ENCODE measurements around the gene CACNA1I. TPM values are rescaled to one million over a fixed set of nuclear protein-coding genes. Genes with fewer than 3 reads are reported as not detected.
"Not testable (repeated sequence)": the region's sequence is repeated elsewhere in the genome, so short reads cannot be mapped to it uniquely, and the experiment has no call there.

Gene CACNA1I
- total RNA-seq, 1 experiment from 2014 or later: not detected

DNA sequence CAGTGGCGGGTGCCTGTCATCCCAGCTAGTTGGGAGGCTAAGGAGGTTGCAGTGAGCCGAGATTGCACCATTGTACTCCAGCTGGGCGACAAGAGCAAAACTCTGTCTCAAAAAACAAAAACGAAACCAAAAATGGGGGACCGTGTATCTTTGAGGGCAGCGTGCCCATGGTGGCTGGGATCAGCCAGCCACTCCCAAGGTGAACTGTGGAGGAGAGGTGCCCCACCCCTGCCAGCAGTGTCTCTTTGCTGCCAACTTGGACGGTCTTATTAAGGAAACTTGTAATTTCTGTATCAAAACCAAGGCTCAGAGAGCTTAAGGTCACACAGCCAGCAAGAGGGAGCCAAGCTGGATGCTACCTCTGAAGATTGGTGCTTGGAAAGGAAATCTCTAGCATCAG is 147.7 kb downstream of the CACNA1I start:
- no peak for DNase-seq (ENCODE audit: low read depth)

DNA sequence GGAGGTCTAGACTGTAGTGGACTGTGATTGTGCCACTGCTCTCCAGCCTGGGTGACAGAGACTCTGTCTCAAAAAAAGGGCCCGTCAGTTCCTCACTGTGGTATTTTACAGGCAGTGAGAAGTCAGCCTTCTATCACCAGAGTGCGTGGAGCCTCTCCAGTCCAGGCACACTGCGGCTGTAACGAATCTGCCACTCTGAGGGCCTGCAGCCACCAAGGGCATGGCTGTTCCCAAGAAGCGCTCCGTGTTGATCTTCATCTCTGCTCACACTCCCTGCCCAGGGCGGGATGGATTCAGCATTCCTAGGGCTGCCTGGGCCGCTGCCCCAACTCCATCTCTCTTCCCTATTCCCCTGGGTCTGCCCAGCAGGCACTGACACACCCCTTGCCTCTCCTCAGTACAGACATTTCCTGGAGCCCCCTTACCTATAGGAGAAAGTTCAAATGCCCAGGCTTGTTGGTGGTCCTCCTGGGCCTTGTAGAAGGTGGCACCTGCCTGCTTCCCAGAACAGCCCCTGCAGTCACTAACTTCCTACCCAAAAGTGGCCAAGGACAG is 148.4 kb downstream of the CACNA1I start:
- DNase-seq (ENCODE audit: low read depth): no peak

DNA sequence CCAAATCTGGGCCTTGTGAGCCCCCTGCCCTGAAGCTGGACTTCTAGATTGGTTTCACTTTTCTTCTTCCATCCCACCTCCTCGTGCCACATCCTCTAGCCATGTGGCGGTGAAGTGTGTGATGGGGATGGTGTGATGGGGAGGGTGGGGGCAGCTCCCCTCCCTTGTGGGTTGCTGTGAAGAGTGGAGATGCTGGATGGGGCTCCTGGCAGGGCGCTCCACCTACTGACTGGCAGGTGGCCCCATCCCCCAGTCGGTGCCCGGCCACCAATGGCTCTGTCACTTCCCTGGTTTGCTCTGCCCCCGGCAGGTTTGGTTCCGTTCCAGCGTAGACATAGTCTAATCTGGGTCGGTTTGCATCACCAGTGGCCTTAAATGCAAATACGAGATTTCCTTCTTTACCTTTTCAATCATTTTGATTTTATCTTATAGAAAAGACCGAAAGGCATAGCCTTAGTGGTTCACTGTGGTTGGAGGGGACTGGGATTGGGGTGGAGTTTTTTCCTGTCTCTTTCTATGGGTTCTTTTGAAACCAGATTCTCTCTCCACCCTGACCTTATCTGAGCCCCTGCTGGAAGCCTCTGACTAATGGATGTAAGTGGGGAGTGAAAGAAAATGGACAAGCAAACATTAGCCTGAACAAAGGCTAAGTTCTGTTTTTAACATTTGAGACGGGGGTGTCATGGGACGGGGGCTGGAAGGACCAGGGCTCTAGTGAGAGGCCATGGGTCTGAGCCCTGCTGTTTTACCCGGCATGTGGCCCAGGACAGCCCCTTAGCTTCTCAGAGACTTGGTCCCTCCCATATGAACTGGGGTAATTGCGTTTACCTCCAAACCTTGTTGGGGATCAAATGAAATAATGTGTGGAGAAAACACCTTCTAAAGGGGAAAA is 149.3 kb downstream of the CACNA1I start:
- DNase-seq (ENCODE audit: low read depth): no peak

DNA sequence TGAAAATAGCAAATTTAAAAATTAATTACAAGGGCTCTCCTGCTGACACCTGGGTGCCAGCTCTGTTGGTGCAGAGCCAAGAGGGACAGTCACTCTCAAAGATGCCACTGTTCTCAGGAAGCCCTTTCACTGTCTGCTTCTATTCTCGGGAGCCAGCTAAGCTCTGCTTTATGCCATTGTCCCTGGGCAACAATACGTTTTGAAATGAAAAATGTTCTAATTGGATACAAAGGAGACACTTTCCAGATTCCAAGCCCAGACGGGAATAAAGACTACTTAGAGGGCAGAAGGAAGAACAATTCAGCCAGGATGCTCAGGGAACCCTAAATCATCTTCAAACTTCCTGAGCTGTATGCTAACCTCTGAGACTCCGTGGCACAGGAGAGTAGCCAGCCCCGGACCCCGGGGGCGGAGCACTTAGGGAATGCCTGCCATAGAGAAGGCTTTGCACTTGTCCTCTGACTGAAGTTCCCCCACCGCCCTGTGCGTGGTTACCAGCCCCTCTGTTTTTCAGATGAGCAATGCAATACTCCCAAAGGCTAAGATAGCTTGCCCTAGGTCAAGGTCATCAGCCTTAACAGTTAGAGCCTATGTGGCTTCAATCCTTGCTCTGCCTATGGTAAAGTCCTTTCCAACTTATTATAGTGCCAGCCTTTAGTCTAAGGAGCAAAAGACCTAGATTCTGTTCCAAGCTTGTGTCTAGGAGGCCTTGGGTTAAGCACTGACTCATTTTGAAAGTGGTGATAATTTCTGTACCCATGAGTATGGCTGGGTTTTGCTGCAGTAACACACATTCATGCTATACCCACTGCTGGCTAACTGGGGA is 150.9 kb downstream of the CACNA1I start:
- DNase-seq (ENCODE audit: low read depth): no peak

DNA sequence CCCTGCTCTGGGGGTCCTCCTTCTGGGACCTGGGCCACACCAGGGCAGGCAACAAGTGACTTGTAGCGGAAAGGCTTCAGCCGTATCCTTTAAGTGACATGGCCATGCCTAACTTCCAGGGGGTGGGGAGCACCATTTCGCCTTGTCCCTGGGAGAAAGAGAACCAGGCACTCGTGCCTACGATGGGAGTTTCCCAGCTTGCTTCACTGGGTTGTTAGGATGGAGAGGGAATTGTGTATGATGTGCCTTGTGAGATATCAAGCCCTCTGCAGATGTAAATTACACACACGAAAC is 151.4 kb downstream of the CACNA1I start:
- no peak for DNase-seq (ENCODE audit: low read depth)

DNA sequence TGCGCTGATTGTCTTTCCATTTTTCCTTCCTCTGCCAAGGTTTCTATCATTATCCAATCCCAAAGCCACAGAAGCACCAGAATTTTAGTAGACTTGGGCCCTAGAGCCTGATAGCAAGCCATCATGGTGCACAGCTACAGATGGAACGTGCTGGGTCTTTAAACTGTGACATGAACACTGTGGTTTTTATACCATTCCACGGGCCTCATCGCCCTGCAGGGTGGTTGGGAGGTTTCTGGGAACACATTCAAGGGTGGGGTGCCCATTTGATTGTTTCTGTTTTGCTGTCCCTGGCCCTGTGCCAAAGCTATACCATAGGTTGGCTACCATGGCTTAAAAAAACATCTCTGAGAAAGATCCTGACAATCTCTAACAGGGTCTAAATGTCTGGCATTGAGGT is 151.9 kb downstream of the CACNA1I start:
- no peak for DNase-seq (ENCODE audit: low read depth)

DNA sequence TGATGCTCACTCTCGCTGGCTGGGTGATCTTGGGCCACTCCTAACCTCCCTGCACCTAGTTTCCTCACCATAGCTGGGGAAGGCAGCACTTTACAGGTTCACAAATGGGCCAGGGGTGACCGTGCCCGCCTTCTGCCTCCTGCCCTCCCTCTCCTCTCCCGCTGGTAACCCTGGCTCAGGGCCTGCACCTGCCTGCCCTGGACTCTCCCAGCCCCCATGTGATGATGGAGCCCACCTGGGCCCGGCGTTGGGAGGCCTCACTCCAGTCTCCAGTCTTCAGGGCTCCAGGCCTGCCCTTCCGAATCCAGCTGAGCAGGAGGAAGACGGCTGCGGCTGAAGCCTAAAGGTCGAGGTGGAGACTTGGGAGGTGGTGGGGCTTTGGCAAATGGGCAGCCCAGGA is 152.9 kb downstream of the CACNA1I start:
- DNase-seq (ENCODE audit: low read depth): no peak

DNA sequence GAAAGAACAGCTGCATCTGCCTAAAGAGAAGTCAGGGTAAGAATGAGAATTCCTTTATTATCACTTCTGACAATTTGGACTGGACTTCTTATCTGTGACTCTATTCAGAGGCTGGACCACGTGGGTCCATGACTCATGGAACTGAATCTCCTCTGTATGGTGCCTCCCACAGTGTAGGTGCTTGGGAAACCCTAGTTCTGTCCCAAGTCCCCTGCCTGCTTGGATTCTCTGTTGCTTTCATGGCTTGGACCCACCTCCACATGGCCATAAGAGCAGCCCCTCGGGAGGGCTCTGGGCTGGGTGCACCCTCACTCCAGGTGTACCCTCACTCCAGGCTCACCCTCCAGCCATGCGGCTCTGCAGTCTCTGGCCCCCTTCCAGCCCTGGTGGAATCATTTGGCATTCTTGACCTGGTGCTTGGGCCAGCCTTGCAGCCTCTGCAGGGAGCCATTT is 153.4 kb downstream of the CACNA1I start:
- no peak for DNase-seq (ENCODE audit: low read depth)

DNA sequence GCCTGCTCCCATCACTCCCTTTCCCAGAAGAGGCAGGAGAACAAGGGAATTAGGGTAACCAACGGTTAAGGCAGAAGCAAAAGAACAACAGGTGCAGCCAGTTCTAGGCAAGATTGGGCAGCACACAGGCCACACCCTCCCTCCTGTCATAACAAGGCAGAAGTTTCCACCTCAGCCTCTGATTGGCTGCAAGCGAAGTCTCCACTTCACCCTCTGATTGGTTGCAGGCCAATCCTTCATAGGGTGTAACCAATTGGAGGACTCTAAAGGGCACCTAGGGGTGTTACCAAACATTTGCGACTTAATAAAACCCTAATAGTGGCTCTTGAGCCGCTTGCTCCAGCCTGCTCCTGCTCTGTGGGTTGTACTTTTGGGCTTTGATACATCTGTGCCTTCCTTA is 153.8 kb downstream of the CACNA1I start:
- DNase-seq (ENCODE audit: low read depth): peak; percentile 10

DNA sequence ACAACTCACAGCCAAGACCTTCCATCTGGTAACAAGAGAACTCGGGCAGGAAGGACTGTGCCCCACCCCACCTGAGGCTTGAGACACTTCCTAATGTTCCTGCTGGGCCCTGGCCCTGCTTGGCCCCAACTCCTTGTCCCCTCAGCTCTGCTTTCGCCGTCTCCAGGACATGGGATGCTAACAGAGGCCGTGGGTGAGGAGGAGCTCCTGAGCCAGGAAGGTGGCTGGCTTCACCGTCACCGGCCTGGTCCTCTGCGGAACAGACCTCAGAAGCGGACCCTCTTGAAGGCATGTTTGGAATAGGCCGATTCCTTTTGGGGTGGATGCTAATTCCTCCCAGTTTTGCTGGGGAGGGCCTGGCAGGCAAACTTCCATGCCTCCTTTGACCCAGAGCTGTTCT is 154.3 kb downstream of the CACNA1I start:
- DNase-seq (ENCODE audit: low read depth): no peak

DNA sequence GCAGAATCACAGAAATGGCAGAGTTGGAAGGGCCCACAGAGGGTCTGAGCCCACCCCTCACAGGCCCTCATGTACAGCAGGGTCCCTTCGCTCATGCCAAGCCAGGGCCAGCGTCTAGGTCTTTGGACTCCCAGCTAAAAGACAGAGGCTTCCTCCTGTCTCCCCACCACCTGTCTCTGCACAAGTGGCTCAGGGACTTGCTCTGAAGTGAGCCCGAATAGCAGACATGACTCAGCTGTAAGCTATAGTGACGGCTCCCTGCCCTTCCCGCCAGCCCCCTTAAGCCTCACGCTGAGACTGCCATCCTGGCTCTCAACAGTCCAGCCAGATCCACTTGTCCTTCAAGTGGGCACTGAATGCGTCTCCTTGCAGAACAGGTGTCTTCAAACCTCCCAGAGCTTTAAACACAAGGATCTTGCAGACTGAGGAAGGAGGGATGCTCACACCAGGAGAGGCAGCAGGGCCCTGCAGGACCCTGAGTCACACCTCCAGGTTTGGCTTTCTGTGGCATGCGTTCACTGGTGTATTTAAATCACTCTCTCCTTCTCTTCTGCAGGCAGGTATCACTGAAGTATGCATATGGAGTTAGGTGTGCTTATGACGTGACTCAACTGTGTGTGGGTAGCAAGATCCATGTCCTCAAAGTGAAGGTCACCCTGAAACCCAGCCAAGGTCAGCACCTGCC is 154.9 kb downstream of the CACNA1I start:
- DNase-seq (ENCODE audit: low read depth): no peak

DNA sequence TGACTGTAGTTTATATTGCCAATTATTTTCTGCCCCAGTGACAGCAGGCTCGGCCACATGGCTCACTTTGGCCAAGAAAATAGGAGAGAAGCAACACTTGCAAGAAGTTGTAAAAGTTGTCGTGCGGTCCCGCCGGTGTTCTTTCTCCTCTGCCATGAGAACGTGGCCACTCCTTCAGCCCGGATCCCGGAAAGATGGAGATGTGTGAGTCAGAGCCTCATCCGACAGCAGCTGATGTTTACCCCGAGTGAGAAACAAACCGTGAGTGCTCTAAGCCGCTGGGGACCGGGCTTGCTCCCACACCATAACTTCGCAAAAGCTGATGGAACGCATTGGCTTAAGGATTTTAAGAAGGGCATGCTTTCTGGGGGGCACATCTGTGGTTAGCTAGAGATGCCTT is 157.0 kb downstream of the CACNA1I start:
- peak; percentile 41 for DNase-seq (ENCODE audit: low read depth)

DNA sequence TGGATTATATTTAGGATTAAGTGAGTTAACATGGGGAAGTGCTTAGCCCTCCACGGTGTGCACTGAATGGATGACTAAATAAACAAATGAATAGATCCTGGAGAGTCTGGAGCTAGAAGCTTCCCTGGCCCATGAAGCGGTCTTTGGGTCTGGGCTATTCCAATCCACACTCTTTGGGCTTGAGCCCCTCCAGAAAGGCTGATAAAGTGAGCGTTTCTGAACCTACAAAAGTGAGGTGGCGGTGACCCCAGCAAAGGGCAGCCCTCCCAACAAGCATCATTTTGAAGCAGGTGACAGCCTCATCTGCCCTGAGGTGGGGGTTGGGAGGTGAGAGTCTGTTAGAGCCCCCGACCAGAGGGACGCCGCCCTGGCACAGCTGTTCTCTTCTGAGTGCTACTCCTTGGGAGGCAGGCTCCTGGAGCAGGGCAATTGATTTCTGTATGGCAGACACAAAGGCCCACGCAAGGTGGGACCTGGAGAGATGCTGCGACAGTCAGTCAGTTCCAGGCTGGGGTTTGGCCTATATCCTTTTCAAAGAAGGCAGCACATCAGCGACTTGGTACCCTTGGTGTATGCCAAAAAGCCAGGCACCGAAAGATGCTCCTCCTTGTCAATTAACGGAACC is 157.8 kb downstream of the CACNA1I start:
- DNase-seq (ENCODE audit: low read depth): no peak

DNA sequence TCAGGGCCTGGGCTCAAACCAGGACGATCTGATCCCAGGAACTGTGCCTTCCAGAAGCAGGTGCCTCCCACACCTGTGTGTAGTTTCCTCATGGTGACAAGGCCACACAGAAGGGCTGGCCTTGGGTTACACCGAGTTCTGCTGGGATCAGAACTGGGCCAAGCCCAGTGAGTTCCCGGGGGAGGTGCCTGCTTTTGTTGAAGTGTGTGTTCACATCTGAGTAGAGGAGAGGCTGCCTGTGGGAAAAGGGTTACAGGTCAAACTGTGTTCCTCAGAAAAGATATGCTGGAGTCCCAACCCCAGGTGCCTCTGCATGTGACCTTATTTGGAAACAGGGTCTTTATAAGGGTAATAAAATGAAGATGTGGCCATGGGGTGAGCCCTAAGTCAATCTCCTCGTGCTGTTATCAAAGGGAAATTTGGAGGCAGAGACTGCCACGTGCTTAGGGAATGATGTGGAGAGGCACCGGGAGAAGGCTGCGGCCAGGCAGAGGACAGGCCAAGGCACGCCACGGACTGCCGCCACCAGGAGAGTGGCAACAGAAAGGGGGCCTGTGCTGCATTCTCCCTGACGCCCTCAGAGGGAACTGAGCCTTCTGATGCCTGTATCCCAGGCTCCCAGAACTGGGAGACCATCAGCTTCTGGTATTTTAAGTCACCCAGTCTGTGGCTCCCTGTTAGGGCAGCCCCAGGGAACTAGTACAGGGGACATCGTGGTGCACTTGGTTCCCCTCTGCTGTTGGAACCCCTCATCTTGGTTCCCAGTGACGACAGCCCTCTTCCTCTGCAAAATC is 158.8 kb downstream of the CACNA1I start:
- DNase-seq (ENCODE audit: low read depth): no peak

DNA sequence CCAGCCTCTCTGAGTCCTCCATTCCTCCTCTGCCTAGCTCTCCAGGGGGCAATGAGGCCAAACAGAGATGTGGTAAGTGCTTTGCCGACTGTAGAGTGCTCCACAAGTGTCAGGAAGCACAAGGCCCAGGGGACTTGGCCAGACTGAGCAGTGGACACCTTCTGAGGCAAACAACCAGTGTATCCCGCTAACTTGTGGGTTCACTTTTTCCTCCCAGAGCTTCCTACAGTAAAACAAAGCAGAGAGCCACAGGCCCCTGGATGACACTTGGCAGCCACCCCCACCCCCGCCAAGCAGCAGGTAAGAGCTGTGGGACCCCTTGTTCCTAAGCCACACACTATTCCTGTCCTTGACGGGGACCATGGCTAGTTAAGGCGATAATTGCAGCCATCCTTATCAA is 160.9 kb downstream of the CACNA1I start:
- DNase-seq (ENCODE audit: low read depth): no peak

DNA sequence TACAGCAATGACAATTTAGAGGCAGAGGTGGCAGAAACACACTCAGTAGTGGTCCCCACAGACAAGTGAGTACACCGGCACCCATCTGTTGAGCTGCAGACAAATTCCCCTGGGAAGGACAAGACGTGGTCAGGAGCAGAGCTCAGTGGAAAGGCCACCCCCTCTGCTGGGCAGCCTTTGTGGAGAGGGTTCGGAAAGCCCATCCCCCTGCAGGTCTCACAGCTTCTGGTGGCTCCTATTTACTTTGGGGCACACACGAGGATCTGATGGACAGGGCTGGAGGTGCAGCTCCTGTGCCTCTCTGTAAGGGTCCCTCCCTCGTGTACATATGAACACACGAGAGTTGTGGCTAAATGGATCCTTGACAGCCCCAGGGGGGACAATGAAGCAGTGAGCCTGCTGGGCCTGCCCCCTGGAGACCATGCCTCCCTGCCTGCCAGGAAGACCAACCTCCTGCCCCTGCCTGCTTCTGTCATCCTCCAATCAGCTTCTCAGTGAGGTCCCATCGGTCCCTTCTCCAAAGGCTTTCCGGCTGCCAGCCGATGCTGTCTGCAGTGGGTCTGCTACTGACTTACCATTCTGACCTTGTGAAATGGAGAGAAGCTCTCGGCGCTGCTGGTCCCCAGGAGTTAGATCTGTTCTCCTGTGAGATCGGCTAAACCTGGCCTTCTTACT is 161.5 kb downstream of the CACNA1I start:
- no peak for DNase-seq (ENCODE audit: low read depth)

DNA sequence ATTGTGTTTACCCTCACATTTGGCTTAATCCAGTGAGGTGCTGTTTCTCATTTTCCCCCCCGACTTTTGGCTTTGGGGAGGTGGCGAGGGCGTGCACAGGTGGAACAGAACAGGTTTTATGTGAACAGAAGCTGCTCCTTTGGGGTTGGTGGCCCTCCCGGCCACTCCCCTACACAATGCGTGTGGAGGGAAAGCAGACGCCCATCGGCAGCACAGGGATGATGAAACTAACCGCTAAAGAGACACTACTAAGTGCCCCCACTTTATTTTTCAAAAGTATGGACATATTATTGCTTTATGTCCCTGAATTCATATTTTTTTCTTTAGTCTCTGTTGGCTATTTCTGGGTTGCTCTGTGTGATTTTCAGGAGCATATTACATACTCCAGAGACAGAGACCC is 162.1 kb downstream of the CACNA1I start:
- no peak for DNase-seq (ENCODE audit: low read depth)

DNA sequence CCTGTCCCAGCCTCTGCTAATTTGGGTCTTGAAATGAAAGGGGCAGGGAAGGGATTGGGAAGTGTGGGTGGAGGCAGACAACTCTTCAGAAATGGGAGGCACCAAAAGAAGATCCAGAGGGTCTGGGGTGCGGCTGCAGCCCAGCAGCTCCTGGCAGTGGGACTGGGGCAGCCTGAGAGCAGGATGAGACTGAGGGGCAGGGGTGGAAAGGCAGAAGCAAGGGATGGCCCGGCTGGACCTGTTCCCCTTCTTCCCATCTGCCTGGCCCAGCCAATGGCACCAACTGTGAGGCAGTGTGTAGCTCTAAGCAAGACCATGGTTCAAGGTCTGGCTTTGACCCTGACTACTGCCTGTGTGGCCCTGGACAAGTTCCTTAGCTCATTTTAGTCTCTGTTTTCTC is 162.6 kb downstream of the CACNA1I start:
- no peak for DNase-seq (ENCODE audit: low read depth)

DNA sequence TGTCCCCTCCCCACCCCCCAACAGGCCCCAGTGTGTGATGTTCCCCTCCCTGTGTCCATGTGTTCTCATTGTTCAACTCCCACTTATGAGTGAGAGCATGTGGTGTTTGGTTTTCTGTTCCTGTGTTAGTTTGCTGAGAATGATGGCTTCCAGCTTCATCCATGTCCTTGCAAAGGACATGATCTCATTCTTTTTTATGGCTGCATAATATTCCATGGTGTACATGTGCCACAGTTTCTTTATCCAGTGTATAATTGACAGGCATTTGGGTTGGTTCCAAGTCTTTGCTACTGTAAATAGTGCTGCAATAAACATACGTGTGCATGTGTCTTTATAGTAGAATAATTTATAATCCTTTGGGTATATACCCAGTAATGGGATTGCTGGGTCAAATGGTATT is 163.5 kb downstream of the CACNA1I start:
- DNase-seq (ENCODE audit: low read depth): not testable (repeated sequence)

DNA sequence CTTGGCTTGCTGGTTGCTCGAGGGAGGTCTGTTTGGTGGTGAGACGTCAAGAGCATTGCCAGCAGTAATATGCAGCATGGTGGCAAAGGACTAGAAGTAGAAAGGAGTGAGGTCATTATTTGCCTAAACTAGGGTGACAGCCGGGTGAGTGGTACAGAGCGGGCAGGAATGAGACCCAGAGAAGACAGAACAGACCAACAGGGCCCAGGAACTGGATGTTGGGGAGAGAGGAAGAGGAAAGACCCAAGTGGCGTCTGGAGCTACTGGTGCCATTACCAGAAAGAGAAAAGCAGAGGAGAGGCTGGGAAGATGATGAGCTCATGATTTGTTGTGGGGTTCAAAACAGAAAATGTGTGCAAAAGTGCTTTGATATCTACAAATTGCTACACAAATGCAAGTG is 164.3 kb downstream of the CACNA1I start:
- DNase-seq (ENCODE audit: low read depth): no peak

Data from LHCN-M2 (cell line).